Heart right ventricle (tissue), 16 donors: ENCODE data around the gene NBDY. TPM values are rescaled to one million over a fixed set of nuclear protein-coding genes. Genes with fewer than 3 reads are reported as not detected.

Experiments
- ATAC-seq, 8 donors: fragments of 200-7000 bp; cut with Tn5 transposase; one replicate each; pipeline ENCODE4 v1.9.1; 2020; ENCODE audit warnings: mild to moderate bottlenecking in 8 of 8, moderate library complexity in 8 of 8, moderate number of reproducible peaks in 1 of 8
- DNase-seq, 2 donors: peaks; one replicate each; pipeline ENCODE4 v3.0.0-alpha.2; 2020
- H3K27ac ChIP-seq, 10 donors: fragments of 200-600 bp; sonication (generic) in 2 of 10; one replicate each; pipeline versions ENCODE4 v1.5.0 to v1.8.0; 2020 to 2022; ENCODE audit warnings: mild to moderate bottlenecking in 3 of 10
- H3K27me3 ChIP-seq, 7 donors: fragments of 200-600 bp; one replicate each; pipeline ENCODE4 v1.8.0; 2021 to 2022; ENCODE audit warnings: mild to moderate bottlenecking in 2 of 7
- H3K36me3 ChIP-seq, 9 donors: fragments of 200-600 bp; sonication (generic) in 1 of 9; one replicate each; pipeline versions ENCODE4 v1.5.0 to v1.8.0; 2020 to 2022; ENCODE audit warnings: mild to moderate bottlenecking in 2 of 9
- H3K4me1 ChIP-seq, 9 donors: fragments of 200-600 bp; sonication (generic) in 1 of 9; one replicate each; pipeline versions ENCODE4 v1.5.0 to v1.8.0; 2020 to 2022; ENCODE audit warnings: mild to moderate bottlenecking in 4 of 9
- H3K4me3 ChIP-seq, 10 donors: fragments of 200-600 bp; sonication (generic) in 2 of 10; one replicate each; pipeline versions ENCODE4 v1.5.0 to v1.8.0; 2020 to 2022; ENCODE audit warnings: mild to moderate bottlenecking in 7 of 10, moderate library complexity in 2 of 10
- H3K9me3 ChIP-seq, 11 donors: fragments of 200-600 bp in 10 of 11; sonication (generic) in 2 of 11; one replicate each; pipeline versions ENCODE4 v1.5.0 to v1.8.0; 2013 to 2022; ENCODE audit warnings: mild to moderate bottlenecking in 2 of 11, control low read depth in 1 of 11, moderate library complexity in 1 of 11
- CTCF ChIP-seq, 9 donors: fragments of 200-600 bp; sonication (generic) in 2 of 9; IDR thresholded peaks; one replicate each; pipeline versions ENCODE4 v1.5.0 to v1.8.0; 2021 to 2022; ENCODE audit warnings: antibody characterized with exemption in 9 of 9, mild to moderate bottlenecking in 5 of 9, moderate library complexity in 1 of 9
- WGBS, 2 donors: extraction: QIAGEN DNeasy Blood & Tissue Kit; methylation state at CpG; one replicate each; pipeline ENCODE4 v1.1.7; 2013; ENCODE audit warnings: inconsistent platforms in 1 of 2; 5-methylcytosine and 5-hydroxymethylcytosine counted together
- intact Hi-C, 10 donors: fragments of 100-400 bp; cut with DNase I; formaldehyde crosslinking; loops; one replicate each; pipeline versions ENCODE4 v1.11.1 to v1.14.2; 2022
- polyA plus RNA-seq, 2 donors: library from polyadenylated mRNA; stranded (reverse); fragments of 200-250 nt; gene quantifications; one replicate each; pipeline ENCODE4 v1.2.3, GENCODE V29; 2013
- total RNA-seq, 10 donors: library from RNA; stranded (reverse); fragmentation: NEBNext Ultra II Directional in 3 of 10; extraction: Animal tissue kit (Norgen Biotek cat#: 25700) in 3 of 10; gene quantifications; one replicate each; pipeline versions ENCODE4 v1.2.1 to v1.2.4, GENCODE V29; 2021 to 2023
- donor health status: Arrhythmogenic right ventricular cardiomyopathy.
- donor health status: ischemic (EF 13 %, LVEDD 7.1; RV severe dilation, severe dysfunction).
- donor health status: healthy with polysubstance abuse.
- donor health status: DM: no; HTN: yes; CAD: no.
- donor health status: DM: no; HTN: no; CAD: no.
- donor health status: ischemic (EF 25% LVEDD 6.9; RV normal size, moderate dysfunction).
- donor health status: ischemic (EF 25% LVEDD 5.7; RV mildly dilated, moderate dysfunction).
- donor health status: healthy.
- donor health status: DM: yes; HTN: yes; CAD: no.
- donor health status: Ischemic cardiomyopathy.
- donor health status: ischemic (EF 35%, LVEDD 5.7; RV mildly dilated, moderate dysfunction).
- donor health status: nonischemic (EF 11% LVEDD 7.7; RV severe dilation, severe dysfunction).
- donor health status: DM: yes; HTN: yes; CAD: no.
- donor health status: PGD.
- donor health status: ischemic (EF 29% LVEDD 5.4; RV normal size, mild dysfunction).
- donor health status: nonischemic (EF 23%, LVEDD 6.1; RV moderate dilation, normal function).

NBDY gene
- total and polyA plus RNA-seq, 12 donors, result 11.4 to 36.7 (median 25.7) TPM

- H3K27ac ChIP-seq, result no peak overlapping the region
- no peak for TF ChIP-seq CTCF (IDR thresholded peaks at IDR 0.05)
- peaks cover 0 to 59% (median 0%) of the 10 kb centered on the region in 7 donors for H3K27me3 ChIP-seq
- WGBS, 2 donors, result 95 to 97% methylated on average over 5 of the region's 5 CpGs
- intact Hi-C loops, result no loop called here
- no peak overlapping the region for H3K4me3 ChIP-seq
- DNase-seq (no peak), ATAC-seq (no peak)
- H3K36me3 ChIP-seq, result no peaks in the 10 kb centered on the region
- H3K9me3 ChIP-seq, result no peaks in the 10 kb centered on the region
- peaks cover 0 to 22% (median 6%) of the 10 kb centered on the region in 9 donors for H3K4me1 ChIP-seq
Observed at GRCh38 chrX:56811599-56811998, 82.6 kb downstream of the NBDY start.

- no peaks in the 10 kb centered on the region for H3K9me3 ChIP-seq
- peak overlapping the region in 6 of 10 donors; percentile 3 to 29 (median 25) for H3K4me3 ChIP-seq
- peaks cover 0 to 6% (median 0%) of the 10 kb centered on the region in 9 donors for H3K36me3 ChIP-seq
- H3K27ac ChIP-seq, result peak overlapping the region in 6 of 10 donors; percentile 12 to 76 (median 48)
- intact Hi-C loops, result no loop called here
- DNase-seq (no peak), ATAC-seq (peak in 7 of 8 donors; percentile 33 to 82 (median 81))
- 27 to 37% methylated on average over 7 of the region's 7 CpGs for WGBS, 2 donors
- TF ChIP-seq CTCF (IDR thresholded peaks at IDR 0.05), result no peak
- peaks cover 0 to 22% (median 6%) of the 10 kb centered on the region in 9 donors for H3K4me1 ChIP-seq
- H3K27me3 ChIP-seq, result peaks cover 0 to 59% (median 0%) of the 10 kb centered on the region in 7 donors
Observed at GRCh38 chrX:56812515-56813105, 83.6 kb downstream of the NBDY start.

- no peak for DNase-seq
- TF ChIP-seq CTCF (IDR thresholded peaks at IDR 0.05), result no peak
- 52 to 61% methylated on average over 6 to 7 of the region's 7 CpGs for WGBS, 2 donors
- intact Hi-C loops, result no loop called here
- Histone ChIP-seq H3K27me3 (peaks cover 0 to 64% (median 0%) of the 10 kb centered on the region in 7 donors), H3K4me1 (peaks cover 0 to 22% (median 6%) of the 10 kb centered on the region in 9 donors), H3K27ac (peak overlapping the region in 8 of 10 donors; percentile 6 to 76 (median 49)), H3K9me3 (no peaks in the 10 kb centered on the region), H3K36me3 (peaks cover 0 to 14% (median 0%) of the 10 kb centered on the region in 9 donors), H3K4me3 (peak overlapping the region in 2 of 10 donors; percentile 24 to 29)
- peak in 6 of 8 donors; percentile 38 to 89 (median 67) for ATAC-seq
Observed at GRCh38 chrX:56813318-56813837, 84.3 kb downstream of the NBDY start.

- no peak for TF ChIP-seq CTCF (IDR thresholded peaks at IDR 0.05)
- Histone ChIP-seq H3K36me3 (peaks cover 0 to 20% (median 0%) of the 10 kb centered on the region in 9 donors), H3K27ac (no peak overlapping the region), H3K4me1 (peaks cover 0 to 20% (median 6%) of the 10 kb centered on the region in 9 donors), H3K9me3 (peaks cover 0 to under 1% (median 0%) of the 10 kb centered on the region in 11 donors), H3K27me3 (peaks cover 0 to 49% (median 0%) of the 10 kb centered on the region in 7 donors), H3K4me3 (no peak overlapping the region)
- 77 to 97% methylated on average over 5 of the region's 5 CpGs for WGBS, 2 donors
- no peak for DNase-seq
- intact Hi-C loops, result loop anchor here in 1 of 10 donors (5.0 kb wide), 1 partner anchor 150 kb away; no protein-coding TSS in a partner anchor
- no peak for ATAC-seq
Observed at GRCh38 chrX:56817179-56817578, 88.1 kb downstream of the NBDY start.
